HG02678 (cell line): ENCODE data around the gene NT5C3A.
A peak's percentile ranks its signal among the peaks of the same experiment; 100 is the strongest.

Experiments used
- ATAC-seq: cut with Tn5 transposase; IDR thresholded peaks from one replicate; pipeline ENCODE4 v1.9.1; 2021; ENCODE audit warnings: mild to moderate bottlenecking, moderate library complexity; ENCODE audit not compliant: unreplicated experiment

The NT5C3A gene

GRCh38 chr7:33076737-33077136 is 14.2 kb upstream of the NT5C3A start:
- ATAC-seq: peak; percentile 64

- ATAC-seq: no peak
These were observed 13.4 kb upstream of the NT5C3A start for GRCh38 chr7:33075818-33076518.

DNA sequence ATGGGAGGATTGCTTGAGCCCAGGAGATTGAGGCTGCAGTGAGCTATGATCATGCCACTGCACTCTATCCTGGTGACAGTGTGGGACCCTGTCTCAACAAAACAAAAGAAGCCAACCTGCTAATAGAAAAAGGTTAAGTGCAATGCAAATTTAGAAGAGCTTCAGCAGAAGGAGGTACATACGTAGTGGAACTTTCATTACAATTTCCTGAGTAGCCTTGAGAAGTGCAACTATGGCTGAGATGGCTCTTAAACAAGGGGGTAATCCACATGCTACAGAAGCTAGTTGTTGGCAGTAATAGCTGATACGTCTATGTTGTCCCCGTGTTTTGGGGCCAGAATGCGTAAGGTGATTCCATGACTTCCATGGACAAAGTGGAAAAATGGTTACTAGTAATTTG is 10.7 kb upstream of the NT5C3A start:
- no peak for ATAC-seq

GRCh38 chr7:33072471-33072870 is 9.9 kb upstream of the NT5C3A start:
- no peak for ATAC-seq

DNA sequence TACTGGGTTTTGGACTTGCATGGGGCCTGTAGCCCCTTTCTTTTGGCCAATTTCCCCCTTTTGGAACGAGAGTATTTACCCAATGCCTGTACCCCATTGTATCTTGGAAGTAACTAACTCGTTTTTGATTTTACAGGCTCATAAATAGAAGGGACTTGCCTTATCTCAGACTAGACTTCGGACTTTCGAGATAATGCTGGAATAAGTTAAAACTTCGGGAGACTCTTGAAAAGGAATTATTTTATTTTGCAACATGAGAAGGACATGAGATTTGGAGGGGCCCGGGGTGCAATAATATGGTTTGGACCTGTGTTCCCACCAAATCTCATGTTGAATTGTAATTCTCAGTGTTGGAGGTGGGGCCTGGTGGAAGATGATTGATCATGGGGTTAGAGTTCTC is 8.3 kb upstream of the NT5C3A start:
- ATAC-seq: no peak

DNA sequence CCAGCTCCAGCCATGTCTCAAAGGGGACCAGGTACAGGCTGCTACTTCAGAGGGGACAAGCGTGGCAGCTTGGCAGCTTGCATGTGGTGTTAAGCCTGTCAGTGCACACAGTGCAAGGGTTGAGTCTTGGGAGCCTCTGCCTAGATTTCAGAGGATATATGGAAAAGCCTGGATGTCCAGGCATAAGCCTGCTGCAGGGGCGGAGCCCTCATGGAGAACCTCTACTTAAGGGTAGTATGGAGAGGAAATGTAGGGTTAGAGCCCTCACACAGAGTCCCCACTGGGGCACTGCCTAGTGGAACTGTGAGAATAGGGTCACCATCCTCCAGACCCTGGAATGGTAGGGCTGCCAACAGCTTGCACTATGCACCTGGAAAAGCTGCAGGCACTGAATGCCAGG is 7.7 kb upstream of the NT5C3A start:
- no peak for ATAC-seq

DNA sequence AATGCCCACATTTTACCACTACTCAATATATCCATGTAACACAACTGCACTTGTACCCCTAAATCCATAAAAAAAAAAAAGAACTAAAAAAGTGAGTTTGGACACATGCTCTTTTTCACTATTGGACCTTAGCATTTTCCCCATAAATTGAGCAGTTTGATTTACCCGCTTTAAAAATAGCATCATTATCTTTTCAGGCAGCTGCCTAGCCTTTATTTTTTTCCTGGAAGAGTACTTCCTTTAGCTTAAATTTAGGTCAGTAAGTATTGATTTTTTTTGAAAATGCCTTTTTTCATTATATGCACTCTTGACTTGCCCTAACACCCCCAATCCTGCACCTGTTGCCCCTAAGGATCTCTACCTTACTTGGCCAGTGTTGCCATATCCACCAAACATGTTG is 5.3 kb upstream of the NT5C3A start:
- ATAC-seq: no peak

GRCh38 chr7:33066771-33067170 is 4.2 kb upstream of the NT5C3A start:
- no peak for ATAC-seq

GRCh38 chr7:33065981-33066380 is 3.4 kb upstream of the NT5C3A start:
- no peak for ATAC-seq

DNA sequence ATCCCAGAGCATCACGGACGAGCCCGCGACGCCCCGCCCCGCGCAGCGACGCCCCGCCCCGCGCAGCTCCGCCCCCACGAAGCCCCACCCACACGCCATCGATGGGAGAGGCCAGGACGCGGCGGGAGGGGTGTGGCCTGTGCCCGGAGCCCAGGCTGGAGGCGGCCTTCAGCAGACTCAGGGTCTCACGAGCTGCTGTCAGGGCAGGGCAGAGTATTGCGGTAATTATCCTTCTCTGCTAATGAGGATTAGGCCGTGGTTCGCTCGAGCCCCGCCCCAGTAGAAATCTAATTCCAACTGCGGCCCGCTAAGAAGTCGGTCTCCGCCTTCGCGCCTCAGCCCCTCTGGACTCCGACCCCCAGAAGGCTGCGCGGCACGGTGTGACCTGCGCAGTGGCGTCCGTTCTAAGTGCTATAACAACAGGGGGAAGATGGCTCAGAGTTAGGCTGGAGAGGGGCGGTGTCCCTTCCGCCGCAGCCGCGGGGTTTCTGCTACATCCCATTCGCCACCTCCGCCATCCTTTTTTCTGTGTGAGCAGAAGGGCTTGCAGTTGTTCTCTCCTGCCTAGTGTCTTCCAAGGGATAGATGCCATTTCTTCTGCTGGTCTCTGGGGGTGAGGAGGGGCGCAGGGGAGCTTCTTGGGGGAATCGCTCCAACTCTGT is 337 bp upstream of the NT5C3A start:
- ATAC-seq: peak; percentile 95

- no peak for ATAC-seq
These were observed 1.2 kb downstream of the NT5C3A start for GRCh38 chr7:33061282-33061937.

GRCh38 chr7:33059635-33060034 is 2.9 kb downstream of the NT5C3A start:
- no peak for ATAC-seq

DNA sequence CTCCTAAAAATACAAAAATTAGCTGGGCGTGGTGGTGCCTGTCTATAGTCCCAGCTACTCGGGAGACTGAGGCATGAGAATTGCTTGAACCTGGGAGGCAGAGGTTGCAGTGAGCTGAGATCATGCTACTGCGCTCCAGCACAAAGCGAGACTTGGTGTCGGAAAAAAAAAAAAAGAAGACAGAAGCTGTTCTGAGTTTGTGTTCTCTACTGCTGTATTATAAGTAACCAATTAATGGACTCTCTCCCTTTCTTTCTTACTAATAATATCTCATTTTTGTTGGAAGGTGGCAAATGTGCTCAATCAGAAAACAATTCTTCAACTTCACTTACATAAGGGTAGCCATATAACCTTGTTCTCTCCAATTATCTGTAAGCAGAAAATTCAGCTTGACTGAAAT is 7.4 kb downstream of the NT5C3A start:
- no peak for ATAC-seq

DNA sequence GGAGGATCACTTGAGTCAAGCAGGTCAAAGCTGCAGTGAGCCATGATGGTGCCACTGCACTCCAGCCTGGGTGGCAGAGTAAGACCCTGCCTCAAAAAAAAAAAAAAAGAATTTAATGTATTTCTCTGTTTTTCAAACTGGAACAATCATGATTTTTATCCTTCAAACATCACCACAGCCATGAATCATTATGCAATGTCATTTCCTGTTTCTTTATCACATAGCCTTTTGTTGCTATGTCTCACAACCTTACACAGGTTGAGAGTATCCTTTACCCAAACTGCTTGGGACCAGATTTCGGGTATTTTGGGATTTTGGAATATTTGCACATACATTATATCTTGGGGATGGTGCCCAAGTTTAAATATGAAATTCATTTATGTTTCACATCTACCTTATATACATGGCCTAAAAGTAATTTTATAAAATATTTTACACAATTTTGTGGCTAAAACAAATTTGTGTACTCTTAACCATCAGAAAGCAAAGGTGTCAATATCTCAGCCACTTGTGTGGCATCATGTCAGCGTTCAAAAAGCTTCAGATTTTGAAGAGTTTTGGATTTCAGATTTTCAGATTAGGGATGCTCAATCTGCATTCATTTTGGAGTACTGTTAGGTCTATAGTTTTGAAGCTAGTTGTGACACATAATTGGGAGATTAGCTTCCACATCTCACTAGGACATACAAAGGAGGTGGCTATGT is 8.2 kb downstream of the NT5C3A start:
- peak; percentile 35 for ATAC-seq

GRCh38 chr7:33053721-33054120 is 8.9 kb downstream of the NT5C3A start:
- no peak for ATAC-seq

DNA sequence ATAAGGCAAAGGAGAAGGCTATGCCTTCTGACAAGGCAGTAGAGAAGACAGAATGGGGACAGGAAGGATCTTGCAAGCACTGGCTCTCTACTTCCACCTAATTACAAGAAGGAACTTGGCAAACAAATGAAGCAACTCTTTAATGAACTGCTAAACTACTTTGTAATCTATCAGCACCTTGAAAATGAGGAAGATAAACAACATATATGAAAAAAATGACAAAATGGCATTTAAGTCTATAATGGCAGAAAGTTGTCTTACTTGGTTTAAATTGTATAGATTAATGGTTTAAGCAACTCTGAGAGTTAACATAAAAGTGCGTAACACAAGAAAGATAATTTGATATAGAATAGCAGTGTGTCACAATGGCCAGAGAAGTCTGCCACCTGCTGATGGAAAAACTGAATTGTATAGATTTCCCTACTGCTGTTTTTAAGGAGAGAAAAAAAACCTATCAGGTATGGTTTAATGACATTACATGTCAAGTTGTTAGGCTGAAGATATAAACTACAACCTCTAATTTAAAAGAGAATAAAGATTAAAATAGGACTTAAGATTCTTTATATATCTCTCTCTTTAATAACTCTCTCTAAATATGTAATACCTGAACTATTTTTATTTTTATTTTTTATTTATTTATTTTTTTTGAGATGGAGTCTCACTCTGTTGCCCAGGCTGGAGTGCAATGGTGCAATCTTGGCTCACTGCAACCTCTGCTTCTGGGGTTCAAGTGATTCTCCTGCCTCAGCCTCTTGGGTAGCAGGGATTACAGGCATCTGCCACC is 11.8 kb downstream of the NT5C3A start:
- peak; percentile 57 for ATAC-seq

GRCh38 chr7:33048704-33049103 is 13.9 kb downstream of the NT5C3A start:
- ATAC-seq: no peak

DNA sequence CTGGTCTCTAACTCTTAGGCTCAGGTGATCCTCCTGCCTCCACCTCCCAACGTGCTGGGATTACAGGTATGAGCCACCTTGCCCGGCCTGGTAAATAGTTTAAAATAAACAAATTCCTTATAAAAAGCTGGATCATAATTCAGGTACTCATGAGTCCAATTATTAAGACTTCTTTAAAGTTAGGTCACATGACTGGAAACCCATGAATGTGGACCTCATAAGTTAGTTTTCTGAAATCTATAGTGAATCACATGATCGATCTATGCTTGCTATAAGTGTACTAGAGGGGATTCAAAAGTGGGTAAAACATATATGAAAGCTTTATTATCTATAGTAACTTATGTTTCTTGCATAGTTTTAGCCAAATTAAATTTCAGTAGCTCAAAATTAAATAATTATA is 14.3 kb downstream of the NT5C3A start:
- ATAC-seq: no peak

DNA sequence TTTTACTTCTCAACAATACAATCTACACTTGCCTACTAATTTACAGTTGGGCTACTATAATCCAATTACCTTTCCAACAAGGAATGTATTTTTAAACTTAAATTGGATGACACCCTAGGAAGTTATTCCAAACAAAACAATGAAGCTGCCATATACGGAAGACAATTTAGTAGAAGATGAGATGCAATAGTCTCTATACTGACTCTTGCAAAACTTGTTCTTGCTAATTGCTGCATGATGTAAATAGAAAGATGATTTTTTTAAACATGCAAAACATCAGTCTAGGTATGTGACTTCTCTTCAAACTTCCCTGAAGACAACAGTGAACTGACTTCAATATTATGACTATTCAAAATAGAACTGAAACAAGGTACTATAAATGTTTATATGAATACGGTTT is 17.6 kb downstream of the NT5C3A start:
- ATAC-seq: peak; percentile 36

DNA sequence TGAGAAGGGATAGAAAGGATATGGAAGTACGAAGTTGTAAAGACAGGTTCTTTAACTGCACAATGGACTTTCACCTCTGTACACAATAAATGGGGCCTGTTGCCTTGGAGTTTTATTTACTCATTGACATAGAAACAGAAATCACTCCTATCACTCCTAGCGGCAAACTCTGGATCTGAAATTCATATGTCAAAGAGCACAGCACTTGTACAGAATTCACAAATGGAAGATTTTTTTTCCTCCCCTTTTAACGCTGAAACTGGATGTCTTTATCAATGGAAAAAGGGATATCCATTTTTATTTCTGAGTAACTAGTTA is 18.2 kb downstream of the NT5C3A start:
- ATAC-seq: no peak
